Stimulated activated CD4-positive, alpha-beta T cell treated with anti-CD3 and anti-CD28 coated beads, Interleukin-1b, Interleukin-23, amount 100 ng/mL, for 4 hours (primary cell): ENCODE measurements around the gene PCDH15.
"Not testable (repeated sequence)": the region's sequence is repeated elsewhere in the genome, so short reads cannot be mapped to it uniquely, and the experiment has no call there.

ENCODE experiments used
- DNase-seq, 2 donors: peaks; one replicate each; pipeline ENCODE4 v3.0.0-alpha.2; 2020; ENCODE audit warnings: low read depth in 2 of 2

PCDH15 gene

GRCh38 chr10:53980210-53980609 is 820.8 kb downstream of the PCDH15 start:
- DNase-seq: no peak

DNA sequence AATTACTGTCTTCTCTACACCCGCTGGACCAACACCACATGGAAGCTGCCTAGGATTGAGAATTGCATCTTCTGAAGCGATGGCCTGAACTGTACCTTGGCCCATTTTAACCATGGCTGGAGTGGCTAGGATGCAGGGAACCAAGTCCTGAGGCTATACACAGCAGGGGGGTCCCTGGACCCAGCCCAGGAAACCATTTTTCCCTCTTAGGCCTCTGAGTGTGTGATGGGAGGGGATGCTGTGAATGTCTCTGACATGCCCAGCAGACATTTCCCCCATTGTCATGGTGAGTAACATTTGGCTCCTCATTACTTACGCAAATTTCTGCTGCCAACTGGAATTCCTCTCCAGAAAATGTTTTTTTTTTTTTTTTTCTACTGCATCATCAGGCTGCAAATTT is 822.7 kb downstream of the PCDH15 start:
- DNase-seq: no peak

DNA sequence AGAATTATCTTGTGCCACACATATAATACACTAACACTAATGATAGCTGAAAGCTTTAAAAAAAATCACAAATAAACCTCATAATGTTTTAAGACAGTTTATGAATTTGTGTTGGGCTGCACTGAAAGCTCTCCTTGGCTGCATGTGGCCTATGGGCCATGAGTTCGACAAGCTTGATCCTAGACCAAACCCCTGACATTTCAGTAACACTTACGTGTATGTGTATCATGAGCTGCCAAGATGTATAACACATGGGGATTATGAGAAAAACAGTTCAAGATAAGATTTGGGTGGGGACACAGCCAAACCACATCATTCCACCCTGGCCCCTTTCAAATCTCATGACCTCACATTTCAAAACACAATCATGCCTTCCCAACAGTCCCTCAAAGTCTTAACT is 823.8 kb downstream of the PCDH15 start:
- no peak for DNase-seq

DNA sequence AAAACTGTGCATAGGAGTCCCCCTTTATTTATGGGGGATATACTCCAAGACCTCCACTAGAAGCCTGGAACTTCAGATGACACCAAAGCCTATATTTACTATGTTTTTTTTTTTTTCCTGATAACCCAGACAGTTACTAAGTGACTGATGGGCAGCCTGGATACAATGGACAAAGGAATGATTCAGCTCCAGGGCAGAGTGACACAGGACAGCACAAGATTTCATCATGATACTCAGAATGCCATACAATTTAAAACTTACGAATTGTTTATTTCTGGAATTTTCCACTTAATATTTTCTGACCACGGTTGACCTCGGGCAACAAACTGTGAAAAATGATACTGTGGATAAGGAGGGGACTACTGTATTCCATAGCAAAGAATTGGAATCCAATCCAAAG is 843.6 kb downstream of the PCDH15 start:
- no peak for DNase-seq

GRCh38 chr10:53955091-53955490 is 845.9 kb downstream of the PCDH15 start:
- no peak for DNase-seq

DNA sequence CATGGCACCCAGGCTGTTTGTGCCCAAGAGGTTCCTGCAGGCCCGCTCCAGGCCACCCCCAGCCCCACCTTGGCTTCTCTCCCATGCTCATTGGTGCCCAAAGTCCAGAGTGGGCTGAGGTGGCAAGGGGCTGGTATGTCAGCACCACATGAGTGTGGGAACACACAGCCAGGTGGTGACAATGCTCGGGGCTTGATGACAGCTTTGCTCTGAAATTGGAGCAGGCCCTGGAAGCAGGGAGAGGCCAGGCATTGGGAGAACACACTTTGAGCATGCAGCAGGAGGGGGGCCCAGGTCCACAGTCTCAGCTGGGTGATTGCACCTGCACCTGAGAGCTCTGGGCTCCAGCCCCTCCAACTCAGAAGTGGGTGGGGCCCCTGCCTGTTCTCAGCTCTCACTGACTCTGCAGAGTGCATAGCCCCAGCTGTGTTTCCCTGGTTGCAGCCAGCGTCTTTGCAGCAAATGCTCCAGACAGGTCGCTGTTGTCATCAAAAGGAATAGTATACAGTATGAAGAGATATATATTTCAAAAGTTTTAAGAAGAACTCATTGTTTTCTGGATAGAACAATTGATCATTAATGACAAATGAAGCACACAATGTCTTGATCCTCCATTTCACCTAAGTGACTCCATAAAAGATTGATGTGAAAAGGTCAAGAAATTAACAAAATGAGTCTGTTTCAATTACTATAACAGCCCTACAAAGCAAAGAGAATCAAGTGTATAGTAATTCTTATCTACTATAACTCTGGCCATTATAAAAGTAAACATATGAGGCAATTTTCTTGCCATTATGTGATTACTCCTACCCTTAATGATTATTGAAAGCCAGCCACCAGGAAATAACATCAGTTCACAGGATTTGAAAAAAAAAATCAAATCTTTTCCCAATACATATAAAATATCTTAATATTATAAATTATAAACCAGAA is 848.1 kb downstream of the PCDH15 start:
- DNase-seq: no peak

DNA sequence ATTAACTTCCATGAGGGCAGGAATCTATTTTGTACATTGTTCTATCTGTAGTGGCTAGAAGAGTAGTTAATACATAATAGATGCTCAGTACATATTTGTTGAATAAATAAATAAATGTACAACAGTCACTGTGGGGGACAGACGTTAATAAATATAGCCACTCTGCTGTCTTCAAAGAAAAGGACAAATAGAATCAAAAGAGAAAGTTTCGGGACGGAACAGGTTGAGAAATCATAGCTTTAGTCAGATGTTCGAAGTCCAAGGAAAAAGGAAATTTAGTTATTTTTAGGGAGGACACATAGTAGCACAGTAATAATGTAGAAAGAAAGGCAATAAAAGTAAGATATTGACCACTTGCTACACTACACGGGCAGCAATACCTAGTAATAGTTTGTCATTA is 861.4 kb downstream of the PCDH15 start:
- no peak for DNase-seq

GRCh38 chr10:53930648-53931047 is 870.4 kb downstream of the PCDH15 start:
- DNase-seq: no peak

- DNase-seq: not testable (repeated sequence)
Observed at GRCh38 chr10:53924051-53924700, 876.9 kb downstream of the PCDH15 start.

DNA sequence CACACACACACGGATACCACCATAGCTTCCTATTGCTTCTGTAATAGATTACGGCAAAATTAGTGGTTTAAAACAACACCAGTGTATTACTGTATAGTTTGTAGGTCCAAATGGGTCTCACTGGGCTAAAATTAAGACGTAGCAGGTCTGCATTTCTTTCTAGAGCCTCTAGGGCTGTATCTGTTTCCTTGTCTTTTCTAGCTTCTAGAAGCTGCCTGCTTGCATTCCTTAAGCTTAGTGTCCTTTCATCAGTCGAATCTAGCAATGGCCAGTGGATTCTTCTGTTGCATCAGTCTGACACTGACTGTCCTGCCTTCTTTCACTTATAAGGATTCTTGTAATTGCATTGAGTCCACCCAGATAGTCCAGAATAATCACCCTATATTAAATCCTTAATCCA is 882.3 kb downstream of the PCDH15 start:
- DNase-seq: no peak

GRCh38 chr10:53909791-53910190 is 891.2 kb downstream of the PCDH15 start:
- no peak for DNase-seq

DNA sequence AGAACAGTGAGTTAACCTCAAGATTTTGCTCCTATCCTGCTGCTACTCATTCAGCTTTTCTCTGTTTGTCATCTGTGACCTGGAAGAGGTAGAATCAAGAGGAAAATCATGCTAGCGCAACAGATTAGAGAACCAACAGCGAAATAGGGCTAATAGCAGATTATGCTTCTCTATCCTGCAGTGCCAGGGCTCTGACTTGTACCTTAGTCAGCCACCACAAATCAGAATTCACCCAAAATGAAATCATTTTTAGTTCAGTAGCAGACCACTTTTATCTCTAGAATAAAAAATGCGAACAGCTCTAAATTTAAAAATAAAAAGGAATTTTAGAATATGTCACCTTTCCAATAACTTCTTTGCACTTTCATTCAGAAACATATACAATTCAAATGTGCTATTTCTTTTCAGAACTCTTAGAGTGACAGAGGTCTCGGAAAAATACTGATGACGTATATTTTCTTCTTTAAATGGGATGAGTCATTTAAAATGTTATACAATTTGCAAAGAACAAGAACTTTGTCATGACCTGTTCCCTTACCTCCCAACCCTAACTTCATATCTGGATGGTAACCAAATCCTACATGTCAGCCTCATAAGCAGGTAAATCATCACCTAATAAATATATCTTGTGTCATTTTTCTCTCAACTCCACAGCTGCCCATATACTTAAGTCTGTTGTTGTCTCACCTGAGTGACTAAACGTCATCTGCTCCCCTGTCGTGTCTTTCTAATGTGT is 896.4 kb downstream of the PCDH15 start:
- DNase-seq: no peak

DNA sequence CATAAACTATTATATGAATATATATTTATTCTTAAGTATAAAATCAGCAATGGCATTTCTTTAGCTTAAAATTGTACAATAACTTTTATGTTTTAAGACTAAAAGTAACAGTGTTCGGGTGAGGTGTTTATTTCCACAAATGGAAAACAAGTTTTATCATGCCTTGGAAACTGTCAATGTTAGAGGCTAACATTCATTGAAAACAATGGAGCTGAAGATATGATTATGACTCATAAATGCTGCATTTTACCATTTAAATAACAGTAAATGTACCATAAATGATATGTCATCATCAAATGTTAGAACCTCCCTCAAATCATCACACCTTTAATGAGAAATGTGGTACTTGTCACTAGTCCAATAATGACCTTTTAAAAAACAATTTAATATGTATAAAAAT is 897.3 kb downstream of the PCDH15 start:
- DNase-seq: no peak

DNA sequence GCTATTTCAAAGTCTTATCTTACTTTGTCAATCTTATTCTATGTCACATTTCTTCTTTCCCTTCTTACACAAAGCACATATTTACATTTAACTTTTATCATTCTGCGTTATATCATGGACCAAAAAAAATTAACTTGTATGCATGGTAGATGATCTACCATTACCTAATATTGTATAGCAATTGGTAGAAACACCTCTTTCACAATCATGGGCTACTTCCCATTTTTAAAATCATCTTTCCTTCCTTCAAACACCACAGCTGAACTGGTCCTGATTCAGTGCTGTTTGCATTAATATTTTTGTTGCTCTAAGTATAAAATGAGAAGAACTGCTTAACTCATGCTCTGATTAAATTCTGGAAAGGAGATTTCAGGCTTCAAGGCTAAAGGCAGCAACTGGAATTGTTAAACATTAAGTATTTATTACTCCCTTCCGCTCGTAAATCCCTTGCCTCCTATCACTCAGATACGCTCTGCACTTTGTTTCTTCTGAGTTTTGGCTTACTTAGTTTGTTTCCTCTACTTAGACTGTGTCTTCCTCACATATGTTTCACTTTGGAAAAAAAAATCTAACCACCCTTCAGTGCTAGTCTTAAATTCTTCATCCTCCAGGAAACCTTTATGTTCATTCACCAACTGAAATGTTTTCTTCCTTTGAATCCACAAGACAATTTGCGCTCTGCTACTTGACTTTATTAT is 901.4 kb downstream of the PCDH15 start:
- DNase-seq: no peak

DNA sequence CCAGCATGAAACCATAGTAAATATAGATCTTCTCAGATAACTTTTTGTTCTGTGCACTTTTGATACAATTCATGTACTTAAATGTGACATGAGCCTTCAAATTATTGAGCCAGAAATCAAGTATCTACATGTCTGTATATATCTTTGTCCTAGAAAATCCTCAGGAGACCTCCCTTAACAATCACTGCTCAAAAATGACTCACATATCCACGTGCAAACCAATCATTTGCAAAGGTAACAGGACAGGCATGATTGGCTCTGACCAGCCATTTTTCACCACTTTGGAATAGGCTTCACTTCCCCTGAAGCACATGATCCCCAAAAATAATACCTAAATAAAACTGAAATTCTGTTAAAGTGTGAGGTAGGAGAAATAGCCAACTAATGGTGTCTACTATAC is 902.5 kb downstream of the PCDH15 start:
- no peak for DNase-seq

GRCh38 chr10:53894145-53894544 is 906.9 kb downstream of the PCDH15 start:
- no peak for DNase-seq

- DNase-seq: no peak
Observed at GRCh38 chr10:53893061-53893460, 908.0 kb downstream of the PCDH15 start.

DNA sequence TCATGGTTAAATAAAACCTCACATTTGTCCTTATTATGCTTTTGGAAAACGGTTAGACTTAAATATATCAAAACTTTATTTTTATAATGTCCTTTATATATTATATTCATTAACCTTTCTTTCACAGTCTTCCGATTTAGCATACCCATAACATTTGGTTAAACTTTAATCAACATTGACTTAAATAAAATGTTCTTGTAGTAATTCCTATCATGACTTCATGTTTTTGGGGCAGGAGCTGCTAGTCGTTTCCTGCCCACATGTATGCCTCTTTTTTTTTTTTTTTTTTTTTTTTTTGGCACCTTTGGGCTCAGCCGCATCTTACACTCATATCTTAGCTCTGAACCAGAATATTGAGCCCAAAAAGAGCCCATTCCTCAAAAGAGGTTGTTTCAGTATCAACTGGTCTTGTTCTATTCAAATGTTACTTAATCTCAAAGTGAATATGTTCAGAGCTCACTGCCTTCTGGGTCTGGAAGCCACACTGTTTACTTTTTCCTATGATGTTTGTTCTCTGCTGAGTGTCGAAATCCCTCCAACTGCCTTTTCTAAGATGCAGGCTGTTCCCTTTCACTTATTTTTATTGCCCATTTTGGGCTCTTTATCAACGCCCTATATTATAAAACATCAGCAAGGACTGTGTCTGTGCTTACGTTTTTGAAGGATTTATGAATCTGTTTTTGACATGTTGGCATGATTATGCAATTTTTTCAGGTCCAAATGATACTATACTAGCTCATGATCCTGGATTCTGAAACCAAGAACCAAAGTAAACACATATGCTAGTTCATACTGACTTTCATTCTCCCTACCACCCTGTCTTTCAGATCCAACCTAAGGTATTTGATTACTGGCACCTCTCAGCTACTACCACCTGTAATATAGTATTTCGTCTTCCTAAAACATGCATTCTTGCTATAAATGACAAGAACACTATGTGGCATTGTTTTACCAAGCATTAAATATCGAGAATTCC is 914.4 kb downstream of the PCDH15 start:
- no peak for DNase-seq

- no peak for DNase-seq
Observed at GRCh38 chr10:53864846-53865245, 936.2 kb downstream of the PCDH15 start.

- no peak for DNase-seq
Observed at GRCh38 chr10:53852450-53853175, 948.4 kb downstream of the PCDH15 start.
